ENCODE results near the gene UBA52.
"Not testable (repeated sequence)": the region's sequence is repeated elsewhere in the genome, so short reads cannot be mapped to it uniquely, and the experiment has no call there.

UBA52 gene

DNA sequence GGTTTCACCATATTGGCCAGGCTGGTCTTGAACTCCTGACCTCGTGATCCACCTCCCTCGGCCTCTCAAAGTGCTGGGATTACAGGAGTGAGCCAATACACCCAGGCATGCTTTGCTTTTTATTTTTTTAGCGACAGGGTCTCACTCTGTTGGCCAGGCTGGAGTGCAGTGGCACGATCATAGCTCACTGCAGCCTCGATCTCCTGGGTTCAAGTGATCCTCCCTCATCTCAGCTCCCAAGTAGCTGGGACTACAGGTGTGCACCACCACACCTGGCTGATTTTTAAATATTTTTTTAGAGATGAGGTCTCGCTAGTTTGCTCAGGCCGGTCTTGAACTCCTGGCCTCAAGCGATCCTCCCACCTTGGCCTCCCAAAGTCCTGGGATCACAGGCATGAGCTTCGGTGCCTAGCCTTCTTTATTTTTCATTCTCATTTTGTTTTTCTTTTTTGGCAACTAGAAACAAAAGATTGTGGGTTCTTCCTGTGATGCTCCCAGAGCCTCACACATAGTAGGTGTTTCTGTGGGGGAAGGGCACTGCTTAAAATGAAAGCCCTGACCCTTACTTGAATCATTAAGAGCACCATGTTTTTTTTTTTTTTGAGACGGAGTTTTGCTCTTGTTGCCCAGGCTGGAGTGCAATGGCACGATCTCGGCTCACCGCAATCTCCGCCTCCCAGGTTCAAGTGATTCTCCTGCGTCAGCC is 29.2 kb downstream of the UBA52 start:
- H3K36me3 ChIP-seq (ENCODE audit: control insufficient read depth in 2 of 2, insufficient read depth in 2 of 2, low read length in 2 of 2); H3K9me3 ChIP-seq (ENCODE audit: control insufficient read depth in 2 of 2, low read length in 2 of 2); H3K4me1 ChIP-seq (ENCODE audit: control insufficient read depth in 2 of 2, insufficient read depth in 2 of 2, low read length in 2 of 2); H3K9ac ChIP-seq (ENCODE audit: low read depth in 1 of 2, low read length in 2 of 2); H3K27ac ChIP-seq (ENCODE audit: low read depth in 2 of 2, low read length in 2 of 2); H3K4me3 ChIP-seq (ENCODE audit: low read length in 2 of 2): not testable (repeated sequence)
- peaks cover 36 to 44% of the 10 kb centered on the region in 2 donors for H3K27me3 ChIP-seq (ENCODE audit: control insufficient read depth in 2 of 2, insufficient read depth in 2 of 2, low read length in 2 of 2)

DNA sequence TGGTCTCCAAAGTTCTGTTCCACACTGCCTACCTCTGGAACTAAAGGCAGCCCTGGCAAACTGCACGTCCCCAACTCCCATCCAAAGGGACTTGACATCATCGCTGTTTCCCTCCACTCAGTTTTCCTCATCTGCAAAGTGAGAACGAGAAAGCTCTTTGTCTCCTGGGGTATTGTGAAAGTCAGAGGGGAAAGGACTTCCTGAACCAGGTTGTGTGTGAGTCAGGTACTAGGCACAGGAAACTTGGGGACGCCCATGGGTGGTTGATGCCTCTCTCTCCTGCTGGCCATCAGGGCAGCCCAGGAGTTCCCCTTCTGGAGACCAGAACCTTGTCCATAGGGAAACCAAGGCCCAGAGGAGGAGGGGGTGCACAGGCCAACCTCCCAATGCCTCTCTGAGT is 30.2 kb downstream of the UBA52 start:
- H3K4me3 ChIP-seq (ENCODE audit: low read length in 2 of 2), result no peak overlapping the region
- H3K27ac ChIP-seq (ENCODE audit: low read depth in 2 of 2, low read length in 2 of 2), result no peak overlapping the region
- H3K9me3 ChIP-seq (ENCODE audit: control insufficient read depth in 2 of 2, low read length in 2 of 2), result no peaks in the 10 kb centered on the region
- H3K4me1 ChIP-seq (ENCODE audit: control insufficient read depth in 2 of 2, insufficient read depth in 2 of 2, low read length in 2 of 2), result peaks cover 0 to under 1% of the 10 kb centered on the region in 2 donors
- H3K36me3 ChIP-seq (ENCODE audit: control insufficient read depth in 2 of 2, insufficient read depth in 2 of 2, low read length in 2 of 2), result no peaks in the 10 kb centered on the region
- no peak overlapping the region for H3K9ac ChIP-seq (ENCODE audit: low read depth in 1 of 2, low read length in 2 of 2)
- peaks cover 35 to 41% of the 10 kb centered on the region in 2 donors for H3K27me3 ChIP-seq (ENCODE audit: control insufficient read depth in 2 of 2, insufficient read depth in 2 of 2, low read length in 2 of 2)

DNA sequence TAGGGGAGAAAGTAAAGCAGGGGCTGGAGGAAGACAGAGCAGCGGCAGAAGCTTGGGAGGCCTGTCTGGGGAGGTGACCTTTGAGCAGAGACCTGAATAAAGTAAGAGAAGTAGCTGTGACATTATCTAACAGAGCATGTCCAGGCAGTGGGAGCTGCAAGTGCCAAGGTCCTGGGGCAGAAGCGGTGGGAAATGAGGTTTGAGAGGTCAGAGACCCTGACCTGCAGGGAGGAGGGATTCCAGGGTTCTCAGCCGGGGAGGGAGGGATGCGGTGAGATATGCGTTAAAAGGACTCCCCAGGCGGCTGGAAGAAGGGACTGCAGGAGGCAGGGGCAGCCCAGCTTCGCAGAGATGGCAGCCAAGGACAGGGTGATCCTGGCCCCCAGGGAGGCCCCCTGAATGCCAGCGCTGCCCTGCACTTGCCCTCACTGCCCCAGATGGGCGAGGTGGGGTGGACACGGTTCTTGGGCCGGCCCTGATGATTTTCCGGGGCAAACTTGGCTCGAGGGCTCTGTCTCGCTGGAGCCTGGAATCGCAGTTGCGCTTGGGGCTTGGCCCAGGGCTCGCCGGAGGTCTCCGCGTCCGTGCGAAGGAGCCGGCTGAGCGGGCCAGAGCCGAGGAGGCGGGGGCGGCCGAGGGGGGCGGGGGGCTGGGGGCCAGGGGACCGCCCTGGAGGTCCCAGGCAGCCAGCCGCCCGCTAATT is 31.7 kb downstream of the UBA52 start:
- no peaks in the 10 kb centered on the region for H3K36me3 ChIP-seq (ENCODE audit: control insufficient read depth in 2 of 2, insufficient read depth in 2 of 2, low read length in 2 of 2)
- no peak overlapping the region for H3K27ac ChIP-seq (ENCODE audit: low read depth in 2 of 2, low read length in 2 of 2)
- H3K27me3 ChIP-seq (ENCODE audit: control insufficient read depth in 2 of 2, insufficient read depth in 2 of 2, low read length in 2 of 2), result peaks cover 44 to 47% of the 10 kb centered on the region in 2 donors
- no peak overlapping the region for H3K9ac ChIP-seq (ENCODE audit: low read depth in 1 of 2, low read length in 2 of 2)
- peaks cover 0 to 3% of the 10 kb centered on the region in 2 donors for H3K4me1 ChIP-seq (ENCODE audit: control insufficient read depth in 2 of 2, insufficient read depth in 2 of 2, low read length in 2 of 2)
- no peak overlapping the region for H3K4me3 ChIP-seq (ENCODE audit: low read length in 2 of 2)
- no peaks in the 10 kb centered on the region for H3K9me3 ChIP-seq (ENCODE audit: control insufficient read depth in 2 of 2, low read length in 2 of 2)

DNA sequence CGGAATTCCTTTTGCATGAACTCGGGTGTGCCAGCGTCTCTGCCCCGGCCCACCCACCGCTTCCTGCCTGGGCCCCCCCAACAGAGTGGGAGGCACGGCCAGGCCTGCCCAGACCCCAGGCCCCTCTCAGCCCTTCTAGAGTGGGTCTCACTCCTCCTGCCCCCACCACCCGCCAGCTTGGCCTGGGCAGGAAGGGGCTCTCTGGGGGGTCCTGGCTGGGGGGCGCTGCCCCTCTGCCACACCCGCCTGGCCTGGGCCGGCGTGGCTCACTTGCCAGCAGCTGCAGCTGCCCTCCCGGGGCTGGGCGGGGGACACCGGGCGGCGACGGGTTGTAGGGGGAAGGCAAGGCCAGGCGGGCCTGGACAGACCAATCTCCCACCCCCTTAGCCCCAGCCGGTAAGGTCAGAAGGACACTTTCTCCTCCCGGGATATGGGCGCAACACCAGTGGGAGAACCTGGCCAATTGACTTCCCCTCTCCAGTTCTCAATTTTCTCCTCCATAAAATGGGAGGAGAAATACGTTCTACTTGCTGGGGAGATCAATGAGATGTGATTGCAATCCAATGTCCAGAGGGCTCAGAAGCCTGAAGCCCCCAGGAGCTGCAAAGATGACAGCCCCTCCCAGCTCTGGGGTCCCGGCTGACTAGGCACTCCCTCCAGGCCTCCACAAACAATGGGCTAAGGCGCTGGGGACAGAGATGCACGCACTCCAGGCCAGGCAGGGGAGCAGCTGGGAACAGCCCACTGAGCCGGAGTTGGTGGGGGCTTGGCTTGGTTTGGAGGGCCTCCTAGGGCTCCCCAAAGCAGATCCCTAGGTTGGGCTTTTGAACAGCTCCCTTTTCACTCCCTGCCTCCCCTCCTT is 32.5 kb downstream of the UBA52 start:
- no peak overlapping the region for H3K27ac ChIP-seq (ENCODE audit: low read depth in 2 of 2, low read length in 2 of 2)
- H3K4me1 ChIP-seq (ENCODE audit: control insufficient read depth in 2 of 2, insufficient read depth in 2 of 2, low read length in 2 of 2), result peaks cover 0 to 3% of the 10 kb centered on the region in 2 donors
- no peak overlapping the region for H3K4me3 ChIP-seq (ENCODE audit: low read length in 2 of 2)
- no peak overlapping the region for H3K9ac ChIP-seq (ENCODE audit: low read depth in 1 of 2, low read length in 2 of 2)
- no peaks in the 10 kb centered on the region for H3K36me3 ChIP-seq (ENCODE audit: control insufficient read depth in 2 of 2, insufficient read depth in 2 of 2, low read length in 2 of 2)
- peaks cover 49% of the 10 kb centered on the region in 2 donors for H3K27me3 ChIP-seq (ENCODE audit: control insufficient read depth in 2 of 2, insufficient read depth in 2 of 2, low read length in 2 of 2)
- no peaks in the 10 kb centered on the region for H3K9me3 ChIP-seq (ENCODE audit: control insufficient read depth in 2 of 2, low read length in 2 of 2)

DNA sequence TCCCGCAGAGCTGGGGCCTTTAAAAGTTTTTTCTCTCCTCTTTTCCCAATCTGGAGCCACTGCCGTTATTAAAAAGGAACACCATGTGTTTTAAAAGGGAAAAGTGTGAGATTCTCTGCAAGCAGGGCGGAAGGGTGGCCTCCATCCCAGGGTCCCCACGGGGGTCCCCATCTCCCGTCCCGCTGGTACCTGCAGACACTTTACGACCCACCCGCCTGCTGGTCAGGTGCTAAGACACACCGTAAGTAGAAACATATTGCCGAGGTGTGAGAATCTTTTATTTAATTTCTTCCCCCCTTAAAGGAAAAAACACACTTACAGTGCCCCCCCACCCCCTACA is 33.1 kb downstream of the UBA52 start:
- H3K4me1 ChIP-seq (ENCODE audit: control insufficient read depth in 2 of 2, insufficient read depth in 2 of 2, low read length in 2 of 2), result peaks cover 0 to 3% of the 10 kb centered on the region in 2 donors
- H3K9me3 ChIP-seq (ENCODE audit: control insufficient read depth in 2 of 2, low read length in 2 of 2), result no peaks in the 10 kb centered on the region
- no peaks in the 10 kb centered on the region for H3K36me3 ChIP-seq (ENCODE audit: control insufficient read depth in 2 of 2, insufficient read depth in 2 of 2, low read length in 2 of 2)
- H3K27me3 ChIP-seq (ENCODE audit: control insufficient read depth in 2 of 2, insufficient read depth in 2 of 2, low read length in 2 of 2), result peaks cover 50 to 52% of the 10 kb centered on the region in 2 donors
- H3K4me3 ChIP-seq (ENCODE audit: low read length in 2 of 2), result no peak overlapping the region
- H3K27ac ChIP-seq (ENCODE audit: low read depth in 2 of 2, low read length in 2 of 2), result no peak overlapping the region
- H3K9ac ChIP-seq (ENCODE audit: low read depth in 1 of 2, low read length in 2 of 2), result no peak overlapping the region

DNA sequence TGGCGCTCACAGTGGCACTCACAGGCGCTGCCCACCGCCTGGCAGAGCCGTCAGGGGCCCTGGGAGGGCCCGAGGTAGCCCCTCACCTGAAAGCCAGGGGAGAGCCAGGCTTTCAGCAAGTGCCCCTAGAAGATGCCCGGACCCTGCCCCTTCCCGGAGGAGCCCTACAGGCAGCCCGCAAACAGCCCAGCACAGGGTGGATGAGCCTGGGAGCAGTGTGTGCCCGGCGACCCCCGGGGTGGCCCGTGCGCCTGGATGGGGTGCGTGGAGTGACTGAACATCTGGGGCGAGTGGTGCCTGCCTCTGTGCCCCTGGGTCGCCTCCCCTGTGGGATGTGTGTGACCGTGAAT is 33.5 kb downstream of the UBA52 start:
- H3K27me3 ChIP-seq (ENCODE audit: control insufficient read depth in 2 of 2, insufficient read depth in 2 of 2, low read length in 2 of 2), result peaks cover 53% of the 10 kb centered on the region in 2 donors
- peaks cover 0 to 3% of the 10 kb centered on the region in 2 donors for H3K4me1 ChIP-seq (ENCODE audit: control insufficient read depth in 2 of 2, insufficient read depth in 2 of 2, low read length in 2 of 2)
- no peaks in the 10 kb centered on the region for H3K9me3 ChIP-seq (ENCODE audit: control insufficient read depth in 2 of 2, low read length in 2 of 2)
- H3K9ac ChIP-seq (ENCODE audit: low read depth in 1 of 2, low read length in 2 of 2), result no peak overlapping the region
- no peak overlapping the region for H3K27ac ChIP-seq (ENCODE audit: low read depth in 2 of 2, low read length in 2 of 2)
- no peak overlapping the region for H3K4me3 ChIP-seq (ENCODE audit: low read length in 2 of 2)
- no peaks in the 10 kb centered on the region for H3K36me3 ChIP-seq (ENCODE audit: control insufficient read depth in 2 of 2, insufficient read depth in 2 of 2, low read length in 2 of 2)

DNA sequence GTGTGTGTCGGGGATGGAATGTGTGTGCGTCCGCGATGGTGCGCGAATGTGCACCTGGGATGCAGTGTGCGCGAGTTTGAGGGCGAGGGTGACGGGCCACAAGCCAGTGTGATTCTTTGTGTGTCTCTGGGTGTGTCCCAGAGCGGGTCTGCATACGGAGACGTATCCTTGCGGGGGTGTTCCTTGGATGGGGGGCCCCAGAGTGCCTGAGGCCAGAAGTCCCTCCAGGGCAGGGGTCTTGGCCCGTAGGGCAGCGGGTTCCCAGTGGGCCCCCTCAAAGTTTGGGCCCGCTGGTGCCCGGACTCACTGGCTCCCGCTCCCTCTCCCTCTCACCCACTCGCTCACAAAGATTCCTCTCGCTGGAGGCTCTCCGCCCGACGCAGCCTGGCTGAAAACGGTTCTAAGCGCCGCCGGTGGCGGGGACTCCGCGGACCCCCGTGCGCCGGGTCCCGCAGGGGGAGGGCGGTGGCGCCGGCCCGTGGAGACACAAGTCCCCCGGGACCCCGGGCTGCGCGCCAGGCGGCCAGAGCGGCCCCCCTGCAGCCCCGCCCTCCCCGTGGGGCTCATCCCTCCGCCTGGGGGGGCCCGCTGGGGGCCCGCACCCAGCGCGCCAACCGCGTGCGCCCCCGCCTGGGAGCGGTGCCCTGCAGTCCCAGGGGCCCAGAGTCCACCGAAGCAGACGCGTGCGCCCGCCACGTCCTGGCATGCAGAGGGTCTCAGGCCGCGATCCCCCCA is 34.1 kb downstream of the UBA52 start:
- no peak overlapping the region for H3K27ac ChIP-seq (ENCODE audit: low read depth in 2 of 2, low read length in 2 of 2)
- no peak overlapping the region for H3K4me3 ChIP-seq (ENCODE audit: low read length in 2 of 2)
- H3K36me3 ChIP-seq (ENCODE audit: control insufficient read depth in 2 of 2, insufficient read depth in 2 of 2, low read length in 2 of 2), result no peaks in the 10 kb centered on the region
- H3K27me3 ChIP-seq (ENCODE audit: control insufficient read depth in 2 of 2, insufficient read depth in 2 of 2, low read length in 2 of 2), result peaks cover 57% of the 10 kb centered on the region in 2 donors
- no peak overlapping the region for H3K9ac ChIP-seq (ENCODE audit: low read depth in 1 of 2, low read length in 2 of 2)
- H3K4me1 ChIP-seq (ENCODE audit: control insufficient read depth in 2 of 2, insufficient read depth in 2 of 2, low read length in 2 of 2), result peaks cover 0 to 3% of the 10 kb centered on the region in 2 donors
- H3K9me3 ChIP-seq (ENCODE audit: control insufficient read depth in 2 of 2, low read length in 2 of 2), result no peaks in the 10 kb centered on the region

DNA sequence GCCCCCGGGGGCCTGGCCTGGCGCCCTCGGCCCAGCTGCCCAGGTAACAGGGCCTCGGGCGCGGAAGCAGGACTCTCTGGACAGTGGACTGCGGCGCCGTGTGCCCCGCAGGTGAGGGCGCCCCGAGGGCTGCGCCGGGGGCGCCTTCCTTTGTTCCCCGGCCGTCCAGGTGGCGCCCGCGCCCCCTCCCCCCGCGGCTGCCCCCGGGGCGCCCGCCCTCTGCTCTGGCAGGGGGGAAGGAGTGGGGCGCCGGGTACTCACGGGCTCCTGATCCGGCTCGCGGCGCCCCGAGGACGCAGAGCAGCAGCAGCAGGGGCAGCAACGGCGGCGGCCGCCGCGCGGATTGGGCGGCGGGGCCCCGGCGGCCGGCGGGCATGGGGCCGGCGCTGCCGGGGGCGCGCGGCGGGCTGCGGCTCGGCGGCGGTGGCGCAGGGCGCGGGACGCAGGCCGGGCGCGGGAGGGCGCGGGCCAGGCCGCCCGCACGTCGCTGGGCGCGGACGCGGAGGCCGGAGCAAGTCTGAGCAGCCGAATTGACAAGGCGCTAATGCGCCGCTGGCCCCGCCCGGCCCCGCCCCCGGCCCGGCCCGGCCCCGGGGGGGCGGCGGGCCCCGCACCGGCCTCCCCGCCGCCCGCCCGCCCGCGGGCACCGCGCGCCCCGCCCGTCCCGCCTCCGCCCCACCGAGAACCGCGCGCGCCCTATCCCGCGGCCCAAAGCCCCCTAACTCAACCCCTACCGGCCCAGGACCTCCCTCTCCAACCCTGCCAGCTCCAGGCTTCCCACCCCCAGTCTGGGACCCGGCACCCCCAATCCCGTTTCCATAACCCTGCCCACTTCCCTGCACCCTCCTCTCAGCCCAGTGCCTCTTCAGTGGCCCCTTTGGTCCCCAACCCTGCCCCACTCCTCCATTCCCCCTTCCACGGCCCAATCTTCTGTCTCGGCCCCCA is 34.9 kb downstream of the UBA52 start, which contains the start of gene CRLF1:
Gene CRLF1, minus strand, starts transcription at position 519 of the 945 bp plus-strand sequence. Its CDS starts 143 bp downstream, at position 376.
- H3K27me3 ChIP-seq (ENCODE audit: control insufficient read depth in 2 of 2, insufficient read depth in 2 of 2, low read length in 2 of 2), result peaks cover 62% of the 10 kb centered on the region in 2 donors
- H3K9ac ChIP-seq (ENCODE audit: low read depth in 1 of 2, low read length in 2 of 2), result no peak within 1 kb of the TSS
- H3K4me3 ChIP-seq (ENCODE audit: low read length in 2 of 2), result no peak within 1 kb of the TSS
- peaks cover 0 to 7% of the 10 kb centered on the region in 2 donors for H3K4me1 ChIP-seq (ENCODE audit: control insufficient read depth in 2 of 2, insufficient read depth in 2 of 2, low read length in 2 of 2)
- H3K27ac ChIP-seq (ENCODE audit: low read depth in 2 of 2, low read length in 2 of 2), result no peak within 1 kb of the TSS
- no peaks in the 10 kb centered on the region for H3K9me3 ChIP-seq (ENCODE audit: control insufficient read depth in 2 of 2, low read length in 2 of 2)
- no peaks in the 10 kb centered on the region for H3K36me3 ChIP-seq (ENCODE audit: control insufficient read depth in 2 of 2, insufficient read depth in 2 of 2, low read length in 2 of 2)

Measured in mucosa of rectum (tissue), 2 donors.